Measurements from ENCODE around the gene CTNND1.
A peak's percentile ranks its signal among the peaks of the same experiment; 100 is the strongest.

Gene CTNND1

DNA sequence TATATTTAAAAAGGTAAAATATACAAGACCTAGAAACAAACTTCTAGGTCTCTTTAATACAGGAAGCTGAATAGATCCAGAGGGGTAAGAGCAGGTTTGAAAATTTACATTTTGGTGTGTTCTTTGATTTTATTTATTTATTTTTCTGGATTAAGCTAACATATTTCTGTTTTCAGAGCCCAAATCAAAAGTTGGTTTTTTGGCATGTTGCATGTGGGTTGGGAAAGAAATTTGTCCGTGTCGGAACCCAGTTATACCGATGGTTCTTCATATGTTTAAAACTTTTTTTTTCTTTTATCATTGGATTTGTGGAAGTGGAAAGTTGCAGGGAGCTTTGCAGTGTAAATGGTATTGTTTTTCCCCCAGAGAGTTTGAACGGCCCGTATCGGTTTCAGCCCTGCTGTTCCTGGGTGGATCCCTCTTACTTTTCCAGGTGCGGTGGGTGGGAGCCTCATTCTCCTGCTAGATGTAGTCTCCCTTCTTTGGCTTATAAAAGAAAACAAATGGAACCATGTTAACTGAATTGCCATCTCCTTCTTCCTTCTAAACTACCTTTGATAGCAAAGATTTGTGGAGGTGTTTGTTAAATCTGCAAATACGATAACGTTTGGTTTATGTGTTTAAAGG lies 746 bp downstream of the CTNND1 start:
- DNase-seq (ENCODE audit: low read depth): no peak

DNA sequence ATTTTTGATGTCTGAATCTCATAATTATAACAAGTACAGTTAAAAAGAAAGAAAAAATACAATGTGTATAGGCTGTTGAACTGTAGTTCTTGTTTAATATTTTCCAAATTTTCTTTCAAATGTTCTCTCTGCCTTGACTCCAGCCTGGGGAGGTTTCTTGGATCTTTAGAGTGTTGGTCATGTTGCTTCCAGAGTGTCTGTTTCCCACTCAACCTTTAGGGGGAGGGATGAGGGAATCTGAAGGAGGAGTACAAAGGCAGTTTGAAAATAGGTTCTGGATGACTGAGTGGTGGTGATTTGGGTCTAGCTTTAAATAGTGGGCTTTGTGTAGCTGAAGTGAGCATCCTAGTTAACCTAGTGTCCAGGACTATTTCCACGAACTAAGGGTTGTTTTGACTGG lies 2.0 kb downstream of the CTNND1 start:
- no peak for DNase-seq (ENCODE audit: low read depth)

DNA sequence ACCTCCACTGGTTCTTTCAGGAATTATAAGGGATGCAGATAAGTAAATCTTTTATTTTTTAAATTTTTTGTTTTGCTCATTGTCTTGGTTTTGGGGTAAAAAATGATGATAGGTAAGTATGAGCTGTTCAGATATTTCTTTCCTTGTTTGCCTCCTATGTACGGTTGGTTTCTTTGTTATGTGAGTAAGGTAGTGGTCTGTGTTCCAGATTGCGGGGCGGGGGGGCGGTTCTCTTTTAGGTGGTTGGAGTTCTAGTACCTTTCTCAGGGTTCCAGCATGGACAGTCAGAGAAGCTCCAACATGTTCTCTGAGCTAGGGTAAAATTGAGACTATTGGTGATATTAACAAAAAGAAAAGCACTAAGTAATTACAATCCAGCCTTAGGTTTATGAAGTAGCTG lies 2.4 kb downstream of the CTNND1 start:
- DNase-seq (ENCODE audit: low read depth): no peak

DNA sequence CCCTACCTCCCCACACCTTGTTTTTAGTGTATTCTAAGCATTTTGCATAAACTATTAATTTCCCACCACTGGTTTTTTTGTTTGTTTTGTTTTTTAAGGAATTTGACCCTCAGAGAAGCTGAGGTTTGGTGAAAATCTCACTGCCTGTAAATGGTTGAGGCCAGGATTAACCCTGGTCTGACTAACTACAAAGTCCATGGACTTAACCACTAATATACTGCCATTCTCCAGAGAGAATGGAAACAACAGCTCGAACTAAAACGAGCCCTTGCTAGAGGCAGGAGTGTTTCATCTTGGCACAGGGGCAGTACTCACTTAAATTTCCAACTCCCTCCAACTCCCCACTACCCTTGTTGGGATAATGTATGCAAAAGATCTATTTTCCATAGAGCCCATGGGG lies 3.0 kb downstream of the CTNND1 start:
- no peak for DNase-seq (ENCODE audit: low read depth)

DNA sequence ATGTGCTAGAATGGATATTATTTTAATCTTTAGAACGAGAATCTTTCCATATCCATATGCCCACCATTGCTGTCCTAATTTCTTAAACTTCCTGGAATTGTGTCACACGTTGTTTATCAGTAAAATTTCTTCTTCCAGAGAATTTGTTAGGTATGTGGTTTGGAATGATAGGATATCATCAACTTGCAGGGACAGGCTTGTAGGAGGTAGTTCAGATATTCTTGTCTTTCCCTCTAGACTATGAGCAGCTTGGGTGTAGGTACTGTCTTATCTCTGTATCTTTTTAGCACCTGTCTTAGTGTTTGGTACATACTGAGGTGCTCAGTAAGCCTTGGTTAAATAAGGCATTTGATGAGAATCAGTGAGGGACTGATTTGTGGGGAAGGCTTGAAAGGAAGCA lies 3.4 kb downstream of the CTNND1 start:
- no peak for DNase-seq (ENCODE audit: low read depth)

DNA sequence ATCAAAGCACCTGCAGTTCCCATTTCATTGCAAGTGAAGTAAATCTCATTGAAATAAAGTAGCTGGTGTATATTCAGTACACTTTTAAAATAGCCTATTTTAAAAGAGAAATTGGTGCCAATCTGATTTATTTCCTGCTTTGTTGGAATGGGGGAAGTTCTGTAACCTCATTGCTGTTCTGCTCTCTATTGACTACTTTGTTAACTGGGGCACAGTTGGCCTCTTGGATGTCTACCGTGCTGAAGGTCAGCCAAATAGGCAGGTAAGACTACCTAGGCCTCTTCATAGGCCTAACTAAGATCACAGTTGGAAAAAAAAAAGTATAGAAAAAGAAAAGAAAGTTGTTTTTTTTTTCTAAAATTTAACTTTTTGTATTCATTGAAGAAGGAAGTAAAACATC lies 9.2 kb downstream of the CTNND1 start:
- DNase-seq (ENCODE audit: low read depth): no peak

DNA sequence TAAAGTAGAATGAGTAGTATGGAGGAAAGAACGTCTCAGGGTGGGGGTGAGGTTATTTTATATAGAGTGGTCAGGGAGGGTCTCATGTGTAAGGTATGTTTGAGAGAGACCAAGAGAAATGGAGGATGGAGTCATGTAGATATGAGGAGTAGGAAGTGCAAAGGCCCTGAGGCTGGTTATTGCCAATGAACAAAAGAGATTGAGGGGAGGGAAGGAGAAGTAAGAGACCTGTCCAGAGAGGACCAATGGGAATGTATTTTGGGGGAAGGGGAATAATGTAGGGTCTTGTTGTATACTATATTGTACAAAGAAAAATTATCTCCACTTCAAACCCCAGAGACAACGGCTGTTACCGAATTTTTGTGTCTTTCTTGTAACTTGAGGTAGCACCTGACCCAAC lies 9.8 kb downstream of the CTNND1 start:
- no peak for DNase-seq (ENCODE audit: low read depth)

DNA sequence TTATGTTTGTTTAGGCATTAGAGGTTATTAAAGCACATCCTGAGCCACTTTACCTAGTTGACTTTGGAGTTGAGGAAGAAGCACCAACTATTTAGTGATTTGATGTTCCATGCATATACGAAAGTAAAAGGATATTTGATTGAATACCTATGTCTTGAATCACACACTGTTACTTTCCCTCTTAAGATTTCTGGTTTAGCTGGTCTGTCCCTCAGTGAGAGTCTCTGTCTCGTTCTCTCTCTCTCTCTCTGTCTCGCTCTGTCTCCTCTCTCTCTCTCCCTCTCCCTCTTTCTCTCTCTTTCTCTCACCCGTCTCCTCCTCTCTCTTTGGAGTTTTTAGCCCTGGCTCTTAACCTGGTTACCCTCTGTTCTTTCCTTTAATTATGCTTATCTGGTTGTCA lies 11.0 kb downstream of the CTNND1 start:
- no peak for DNase-seq (ENCODE audit: low read depth)

DNA sequence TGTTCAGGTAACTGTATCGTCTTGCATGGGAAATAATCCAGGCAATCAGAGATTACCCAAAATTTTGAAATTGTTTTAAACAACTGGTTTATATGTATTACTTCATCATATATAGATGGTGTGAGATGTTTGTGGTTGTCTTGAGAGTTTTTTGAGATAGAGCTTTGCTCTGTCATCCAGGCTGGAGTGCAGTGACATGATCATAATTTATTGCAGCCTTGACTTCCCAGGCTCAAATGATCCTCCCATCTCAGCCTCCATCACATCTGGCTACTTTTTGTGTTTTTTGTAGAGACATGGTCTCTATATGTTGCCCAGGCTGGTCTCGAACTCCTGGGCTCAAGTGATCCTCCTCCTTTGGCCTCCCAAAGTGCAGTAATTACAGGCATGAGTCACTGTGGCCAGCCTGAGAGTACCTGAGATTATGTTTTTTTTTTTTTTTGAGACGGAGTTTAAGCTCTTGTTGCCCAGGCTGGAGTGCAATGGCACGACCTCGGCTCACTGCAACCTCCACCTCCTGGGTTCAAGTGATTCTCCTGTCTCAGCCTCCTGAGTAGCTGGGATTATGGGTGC lies 11.5 kb downstream of the CTNND1 start:
- no peak for DNase-seq (ENCODE audit: low read depth)

DNA sequence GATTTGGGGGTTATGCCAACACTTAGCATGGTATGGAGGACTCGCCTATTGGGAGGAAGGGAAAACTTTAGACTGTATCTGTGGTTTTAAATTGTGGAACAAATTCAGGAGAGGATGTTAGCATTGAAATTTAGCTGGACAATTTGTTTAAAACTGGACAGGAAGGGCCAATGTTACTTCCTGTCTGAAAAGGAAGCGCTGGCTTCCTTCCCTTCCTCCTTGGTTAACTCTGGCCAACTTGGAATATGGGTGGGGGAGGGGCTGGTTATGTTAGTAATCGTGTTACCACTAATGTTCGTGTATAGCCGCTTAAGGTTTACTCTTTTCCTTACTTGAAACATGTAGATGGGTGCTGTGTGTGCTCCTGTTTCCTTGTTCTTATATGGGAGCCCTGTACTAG lies 13.9 kb downstream of the CTNND1 start:
- no peak for DNase-seq (ENCODE audit: low read depth)

DNA sequence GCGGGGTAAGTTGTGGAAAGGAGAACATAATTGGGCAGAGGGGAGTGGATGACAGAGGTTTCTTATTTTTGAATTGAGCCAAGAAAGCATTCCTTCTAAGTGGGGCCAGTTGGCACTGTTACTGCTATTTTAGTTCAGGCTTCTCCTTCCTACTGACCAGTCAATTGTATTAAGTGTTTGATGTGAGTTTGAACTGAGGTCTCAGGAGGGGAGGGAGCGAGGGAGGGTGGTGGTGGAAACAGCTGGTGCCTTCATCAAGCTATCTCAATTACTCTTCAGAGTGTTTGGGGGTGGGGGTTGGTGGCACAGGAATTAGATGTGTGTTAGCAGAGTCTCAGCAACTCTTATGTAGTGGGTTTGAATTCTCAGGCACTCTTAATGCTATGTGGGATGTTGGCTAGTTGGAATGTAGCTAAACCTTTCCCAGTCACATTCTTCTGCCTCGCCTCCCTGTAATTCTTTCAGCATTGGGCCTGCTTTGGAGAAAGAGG lies 14.5 kb downstream of the CTNND1 start:
- no peak for DNase-seq (ENCODE audit: low read depth)

DNA sequence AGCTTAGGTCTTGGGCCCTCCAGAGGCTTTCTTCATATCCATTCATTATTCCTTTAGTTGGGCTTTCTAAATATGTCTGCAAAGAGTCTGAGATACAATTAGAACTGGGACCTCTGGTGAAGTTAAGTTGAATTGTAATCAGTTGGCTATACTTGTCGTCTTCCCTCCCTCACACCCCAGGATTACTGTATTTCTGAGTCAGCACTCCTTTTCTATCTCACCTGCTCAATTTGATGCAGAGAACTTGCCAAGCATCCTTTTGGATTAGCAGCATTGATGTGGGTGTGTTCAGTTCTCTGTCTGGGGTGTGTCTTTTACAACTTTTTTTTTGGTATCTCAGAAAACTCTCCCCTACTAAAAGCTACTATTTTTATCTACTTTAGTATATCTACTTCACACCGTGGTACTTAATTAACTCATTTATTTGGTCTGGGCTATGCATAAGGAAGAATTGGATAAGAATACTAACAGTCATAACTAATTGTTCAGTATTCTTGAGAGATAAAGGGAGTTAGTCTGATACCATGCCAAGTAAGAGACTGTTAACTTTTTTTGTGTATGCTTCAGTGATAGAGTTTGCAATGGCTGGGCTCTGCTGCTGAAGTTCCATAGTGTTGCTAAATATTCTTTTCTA lies 15.1 kb downstream of the CTNND1 start:
- DNase-seq (ENCODE audit: low read depth): no peak

DNA sequence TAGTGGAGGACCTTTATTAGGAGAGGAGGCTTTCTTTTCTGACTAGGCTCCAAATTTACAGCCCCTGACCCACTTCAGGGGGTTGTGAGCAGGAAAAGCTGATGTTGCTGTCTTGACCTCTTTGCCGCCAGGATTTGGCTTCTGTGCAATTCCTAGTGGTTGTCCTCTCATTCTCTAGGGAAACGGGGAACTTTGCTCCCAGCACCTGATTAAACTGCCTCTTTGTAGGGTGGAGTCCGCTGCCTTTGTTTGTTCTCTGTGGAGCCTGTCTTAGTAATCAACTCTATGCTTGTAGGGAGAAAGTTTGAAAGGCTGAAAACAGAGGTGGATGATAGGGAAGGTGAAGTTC lies 16.3 kb downstream of the CTNND1 start:
- DNase-seq (ENCODE audit: low read depth): no peak

DNA sequence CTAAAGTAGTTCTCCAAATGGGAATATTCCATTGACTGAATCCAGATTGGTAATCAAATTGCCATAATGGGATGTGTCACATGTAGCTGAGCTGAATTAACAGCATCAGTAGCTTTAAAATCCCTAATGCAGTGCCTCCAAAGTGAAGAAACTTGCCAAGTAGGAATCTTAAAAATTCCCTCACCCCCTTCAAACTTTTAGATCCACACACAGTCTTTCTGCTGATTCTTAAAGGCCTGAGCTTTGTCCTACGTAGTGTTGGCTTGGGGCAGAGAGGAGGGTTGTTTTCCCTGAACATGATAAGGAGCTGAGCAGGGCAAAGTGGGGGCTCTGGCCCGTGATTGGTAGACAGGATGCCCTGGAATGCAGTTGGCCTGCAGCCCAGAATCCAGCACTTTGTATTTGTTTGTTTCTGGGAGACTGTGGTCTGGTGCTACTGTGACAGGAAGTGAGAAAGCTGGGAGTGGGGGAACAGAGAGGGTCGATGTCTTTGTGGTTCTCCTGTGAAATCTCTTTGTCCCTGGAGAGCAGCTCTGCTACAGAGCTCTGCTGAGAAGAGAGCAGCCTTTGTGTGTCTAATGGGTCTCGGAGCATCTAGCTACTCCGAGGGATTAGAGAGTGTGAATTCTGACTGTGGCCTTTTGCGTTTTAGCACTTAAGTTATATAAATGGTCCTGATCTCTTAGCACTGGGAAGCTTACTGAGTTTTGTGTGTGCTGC lies 16.9 kb downstream of the CTNND1 start:
- DNase-seq (ENCODE audit: low read depth): peak; percentile 93

DNA sequence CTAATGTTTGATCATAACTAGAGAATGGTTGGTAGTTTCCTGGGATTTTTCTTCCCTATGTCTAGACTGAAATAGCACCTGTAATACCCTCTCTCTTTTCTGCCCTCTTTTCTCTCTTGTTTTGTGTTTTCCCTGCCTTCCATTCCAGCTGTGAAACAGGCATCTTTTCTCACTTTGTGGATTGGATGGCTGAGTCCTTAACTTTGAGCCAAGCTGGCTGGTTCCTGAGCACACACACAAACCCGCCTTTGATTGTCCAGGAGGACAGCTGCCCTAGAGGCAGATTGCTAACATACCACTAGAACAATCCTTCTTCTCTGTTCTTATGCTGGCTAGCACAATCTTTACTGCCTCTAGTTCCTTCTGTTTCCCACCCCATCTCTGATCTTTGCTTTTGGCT lies 17.7 kb downstream of the CTNND1 start:
- no peak for DNase-seq (ENCODE audit: low read depth)

DNA sequence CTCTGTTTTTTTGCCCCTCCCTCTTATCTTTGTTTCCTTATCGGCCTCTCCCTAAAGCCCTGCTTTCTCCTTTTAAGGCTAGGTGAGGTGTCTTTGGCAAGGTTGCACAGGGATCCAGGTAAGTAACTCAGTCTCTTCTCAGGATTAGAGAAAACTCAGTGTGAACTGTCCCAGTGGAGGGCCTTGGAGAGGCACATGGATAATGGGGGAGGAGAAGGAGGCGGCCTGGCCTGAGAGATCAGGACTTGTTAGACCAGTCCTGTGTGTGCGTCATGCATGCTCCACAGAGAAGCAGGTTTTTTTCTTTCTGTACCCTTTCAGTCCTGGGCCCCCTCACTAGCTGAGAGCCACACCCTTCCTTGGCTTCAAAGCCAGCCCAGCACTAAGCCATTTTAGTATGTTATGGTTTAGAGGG lies 19.9 kb downstream of the CTNND1 start:
- DNase-seq (ENCODE audit: low read depth): no peak

DNA sequence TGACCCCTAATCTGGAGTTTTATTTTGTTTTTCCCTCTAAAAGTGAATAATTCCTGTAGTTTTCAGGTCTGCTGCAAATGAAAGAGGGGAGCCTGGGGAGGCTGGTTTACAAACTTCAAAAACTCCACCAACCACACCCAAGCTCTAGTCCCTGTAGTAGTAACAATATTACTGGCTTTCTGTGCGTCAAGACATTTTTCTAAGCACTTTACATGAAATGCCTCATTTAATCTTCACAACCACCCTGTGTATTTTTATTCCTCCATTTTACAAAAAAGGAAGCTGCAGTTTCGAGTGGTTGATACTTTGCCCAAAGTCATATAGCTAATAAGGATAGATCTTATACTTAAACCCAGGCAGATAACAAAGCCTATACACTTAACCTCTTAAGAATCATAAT lies 23.5 kb downstream of the CTNND1 start:
- no peak for DNase-seq (ENCODE audit: low read depth)

DNA sequence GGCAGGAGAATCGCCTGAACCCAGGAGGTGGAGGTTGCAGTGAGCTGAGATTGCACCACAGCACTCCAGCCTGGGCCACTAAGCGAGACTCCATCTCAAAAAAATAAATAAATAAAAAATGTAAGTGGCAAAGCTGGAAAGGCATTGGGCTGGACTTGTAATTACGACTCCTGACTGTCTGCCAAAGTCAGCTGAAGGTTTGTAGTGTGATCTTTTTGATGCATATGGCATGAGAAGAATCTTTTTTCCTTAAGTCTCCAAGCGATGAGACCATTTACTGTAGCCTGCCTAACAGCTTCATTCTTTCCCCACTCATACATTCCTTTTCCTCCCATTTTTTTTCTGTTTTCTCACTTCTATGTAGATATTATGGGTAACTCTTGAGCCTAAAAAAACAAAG lies 24.8 kb downstream of the CTNND1 start:
- DNase-seq (ENCODE audit: low read depth): no peak

DNA sequence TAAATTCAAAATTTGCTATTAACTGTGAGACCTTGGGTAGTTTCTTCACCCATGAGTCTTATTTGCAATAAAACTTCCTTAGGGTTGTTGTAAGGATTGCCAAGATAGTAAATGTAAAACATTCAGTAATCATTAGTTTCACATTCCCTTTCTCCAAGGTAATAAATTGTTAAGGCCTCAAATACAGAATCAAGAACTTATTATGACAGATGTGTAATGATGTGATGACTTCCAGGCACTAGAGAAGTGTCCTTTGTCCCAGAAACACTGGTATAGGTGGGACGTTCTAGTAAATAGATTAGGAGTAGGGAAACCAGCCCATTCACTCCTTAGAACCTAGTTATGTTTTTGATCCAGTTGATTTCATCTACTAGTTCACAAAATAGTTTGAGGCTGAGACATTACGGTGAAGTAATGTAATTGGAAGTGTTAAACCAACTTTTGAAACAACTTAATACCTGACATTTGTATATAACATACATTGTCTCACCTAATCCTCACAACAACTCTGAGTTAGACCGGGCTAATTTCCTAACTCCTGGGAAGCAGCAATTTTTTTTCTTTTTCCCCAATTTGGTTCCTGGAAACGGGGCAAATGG lies 25.5 kb downstream of the CTNND1 start:
- DNase-seq (ENCODE audit: low read depth): no peak

DNA sequence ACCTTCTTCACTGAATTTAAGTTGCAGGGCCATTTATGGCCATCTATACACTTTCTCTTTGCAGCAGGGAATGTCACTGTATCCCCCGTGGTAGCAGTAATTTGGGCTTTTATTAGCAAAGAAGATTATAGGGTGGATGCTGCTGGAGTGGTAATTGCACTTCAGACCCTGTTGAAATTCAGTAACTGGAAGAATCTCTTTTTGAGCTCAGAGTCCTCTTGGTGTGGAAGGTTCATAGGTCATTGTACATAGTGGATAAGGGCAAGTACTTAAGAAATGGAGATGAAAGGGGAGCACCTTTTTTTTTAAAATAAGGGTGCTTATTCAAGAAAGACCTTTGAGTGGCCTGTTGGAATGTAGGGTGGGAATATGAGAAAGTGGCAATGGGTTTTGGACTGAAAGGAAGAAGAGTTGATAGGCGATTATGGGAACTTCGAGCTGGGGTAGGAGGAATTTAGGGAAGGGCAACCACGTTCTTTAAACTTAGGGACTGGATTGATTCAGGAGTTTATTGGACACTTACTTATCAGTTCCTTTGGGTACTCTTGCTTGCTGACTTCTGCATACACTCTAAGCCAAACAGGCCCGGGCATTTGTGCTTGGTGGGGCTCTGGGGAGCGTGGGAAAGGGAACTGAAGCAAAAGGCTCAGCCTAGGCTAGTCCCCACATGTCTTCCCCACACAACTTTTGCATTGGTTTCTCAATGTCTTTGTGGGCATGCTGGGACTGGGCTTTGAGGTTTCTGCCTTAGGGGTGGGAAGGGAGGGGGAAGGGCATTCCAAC lies 26.5 kb downstream of the CTNND1 start:
- DNase-seq (ENCODE audit: low read depth): no peak

DNA sequence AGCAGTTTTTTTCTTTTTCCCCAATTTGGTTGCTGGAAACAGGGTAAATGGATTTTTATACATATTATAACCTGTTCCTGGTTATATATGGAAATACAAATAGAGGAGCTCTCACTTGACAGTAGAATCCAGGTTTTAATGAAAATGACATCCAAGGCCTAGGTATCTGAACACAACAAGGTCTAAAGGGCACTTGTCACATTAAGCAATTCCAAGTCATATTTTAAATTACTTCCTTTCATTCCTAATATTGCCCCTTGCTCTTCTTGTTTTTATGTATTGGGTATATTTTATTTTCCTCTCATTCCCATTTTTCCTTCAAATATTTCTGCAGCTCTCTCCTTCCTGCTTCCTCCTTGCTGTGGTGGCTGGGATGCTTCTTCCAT lies 27.1 kb downstream of the CTNND1 start:
- no peak for DNase-seq (ENCODE audit: low read depth)
